OCI-LY3 (cell line): ENCODE measurements around the gene CARS1.

ENCODE experiments used
- CTCF ChIP-seq: fragments of 200-600, 300-600 bp; sonication (generic); IDR thresholded peaks from 2 replicates; pipeline ENCODE4 v1.5.1; 2014; ENCODE audit warnings: antibody characterized with exemption, low read length, low read depth
- EZH2phosphoT487 ChIP-seq: fragments of 200-600 bp; shearing (Covaris generic); IDR thresholded peaks from 2 replicates; pipeline ENCODE4 v1.6.1; 2018; ENCODE audit warnings: antibody characterized with exemption, mixed run types, low read depth

GRCh38 chr11:3043315-3043871 lies 13.8 kb downstream of the CARS1 start:
- TF ChIP-seq EZH2phosphoT487 (no peak), CTCF (no peak)
